Body of pancreas (tissue), 4 donors: ENCODE measurements around the gene GALNTL6.

Experiments used
- CTCF ChIP-seq, 7 experiments: fragments of 450-650 bp in 4 of 7; fragments of 200-600 bp in 3 of 7; sonication (generic) in 3 of 7; IDR thresholded peaks; one replicate each; pipeline ENCODE4 v1.5.1; 2016 to 2019; ENCODE audit warnings: antibody characterized with exemption in 7 of 7
- POLR2A ChIP-seq, 3 donors: fragments of 450-650 bp; IDR thresholded peaks; one replicate each; pipeline ENCODE4 v1.6.1; 2016; ENCODE audit warnings: antibody characterized with exemption in 3 of 3, mild to moderate bottlenecking in 2 of 3

DNA sequence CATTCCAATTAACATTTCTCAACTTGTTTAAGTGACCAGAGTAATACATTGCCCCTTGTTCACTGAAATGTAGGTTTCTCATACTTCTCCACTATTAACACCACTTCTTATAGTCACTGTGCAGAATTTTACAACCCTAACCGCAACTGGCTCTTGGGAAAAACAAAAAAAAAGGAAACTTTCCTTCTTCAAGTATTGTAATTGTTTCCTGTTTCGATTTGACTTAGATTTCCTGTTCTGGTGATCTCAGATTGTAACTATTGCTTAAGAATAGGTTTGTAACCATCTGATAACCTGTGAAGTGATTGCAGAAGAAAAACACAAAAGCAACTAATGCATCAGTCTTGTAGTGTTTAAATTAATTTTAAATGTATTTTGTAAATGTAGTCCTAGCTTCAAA is 760.7 kb downstream of the GALNTL6 start:
- no peak for TF ChIP-seq CTCF (IDR thresholded peaks at IDR 0.05)
- TF ChIP-seq POLR2A (IDR thresholded peaks at IDR 0.05): no peak
